Measurements from ENCODE around the gene ZBED4.

The ZBED4 gene

GRCh38 chr22:49879871-49880270 lies 26.2 kb downstream of the ZBED4 start:
- no peak for DNase-seq

GRCh38 chr22:49880281-49880680 lies 26.6 kb downstream of the ZBED4 start:
- no peak for DNase-seq

- DNase-seq: no peak
These were observed 28.2 kb downstream of the ZBED4 start for GRCh38 chr22:49881856-49882255.

GRCh38 chr22:49882519-49883293 lies 29.1 kb downstream of the ZBED4 start:
- no peak for DNase-seq

- DNase-seq: no peak
These were observed 29.6 kb downstream of the ZBED4 start for GRCh38 chr22:49883294-49883640.

GRCh38 chr22:49884075-49884474 lies 30.4 kb downstream of the ZBED4 start:
- DNase-seq: no peak

GRCh38 chr22:49884503-49885260 lies 31.0 kb downstream of the ZBED4 start:
- no peak for DNase-seq

- DNase-seq: no peak
These were observed 31.6 kb downstream of the ZBED4 start for GRCh38 chr22:49885281-49885680.

GRCh38 chr22:49885881-49886280 lies 32.2 kb downstream of the ZBED4 start:
- DNase-seq: no peak

- no peak for DNase-seq
These were observed 32.9 kb downstream of the ZBED4 start for GRCh38 chr22:49886346-49887063.

- DNase-seq: no peak
These were observed 33.4 kb downstream of the ZBED4 start for GRCh38 chr22:49887064-49887451.

- DNase-seq: no peak
These were observed 34.1 kb downstream of the ZBED4 start for GRCh38 chr22:49887702-49888101.

GRCh38 chr22:49889071-49889470 lies 35.4 kb downstream of the ZBED4 start:
- no peak for DNase-seq

GRCh38 chr22:49892226-49892899 lies 38.7 kb downstream of the ZBED4 start:
- DNase-seq: no peak

- DNase-seq: no peak
These were observed 39.4 kb downstream of the ZBED4 start for GRCh38 chr22:49893025-49893424.

- no peak for DNase-seq
These were observed 40.8 kb downstream of the ZBED4 start for GRCh38 chr22:49894322-49895054.

- no peak for DNase-seq
These were observed 42.6 kb downstream of the ZBED4 start for GRCh38 chr22:49896201-49896600.

- DNase-seq: no peak
These were observed 43.5 kb downstream of the ZBED4 start for GRCh38 chr22:49897015-49897684.

GRCh38 chr22:49899530-49899929 lies 45.9 kb downstream of the ZBED4 start:
- no peak for DNase-seq

GRCh38 chr22:49900441-49901230 lies 47.0 kb downstream of the ZBED4 start:
- DNase-seq: no peak

- no peak for DNase-seq
These were observed 47.8 kb downstream of the ZBED4 start for GRCh38 chr22:49901457-49901856.
